Right lobe of liver (tissue), 6 donors: ENCODE data around the gene PRF1. TPM values are rescaled to one million over a fixed set of nuclear protein-coding genes. Genes with fewer than 3 reads are reported as not detected.

ENCODE experiments used
- ATAC-seq, 4 donors: fragments of 200-7000 bp; cut with Tn5 transposase; one replicate each; pipeline ENCODE4 v1.9.1; 2020; ENCODE audit warnings: mild to moderate bottlenecking in 4 of 4, moderate library complexity in 4 of 4
- DNase-seq, 3 donors: peaks; one replicate each; pipeline ENCODE4 v3.0.0-alpha.2; 2020
- H3K27ac ChIP-seq, 3 donors: fragments of 200-600 bp; one replicate each; pipeline ENCODE4 v1.8.0; 2022
- H3K27me3 ChIP-seq, 2 donors: fragments of 200-600 bp; one replicate each; pipeline ENCODE4 v1.8.0; 2022
- H3K36me3 ChIP-seq, 4 donors: fragments of 200-600 bp; sonication (generic) in 1 of 4; one replicate each; pipeline versions ENCODE4 v1.5.1 to v1.8.0; 2017 to 2022; ENCODE audit warnings: control low read depth in 1 of 4
- H3K4me1 ChIP-seq, 4 donors: fragments of 200-600 bp; sonication (generic) in 1 of 4; one replicate each; pipeline versions ENCODE4 v1.5.1 to v1.8.0; 2017 to 2022; ENCODE audit warnings: control low read depth in 1 of 4
- H3K4me3 ChIP-seq, 3 donors: fragments of 200-600 bp; one replicate each; pipeline ENCODE4 v1.8.0; 2022
- H3K9me3 ChIP-seq, 4 donors: fragments of 200-600 bp; sonication (generic) in 1 of 4; one replicate each; pipeline versions ENCODE4 v1.5.1 to v1.8.0; 2017 to 2022; ENCODE audit warnings: control low read depth in 1 of 4
- CTCF ChIP-seq, 4 donors: fragments of 200-600 bp in 3 of 4; fragments of 450-650 bp in 1 of 4; IDR thresholded peaks; one replicate each; pipeline versions ENCODE4 v1.5.1 to v1.8.0; 2016 to 2022; ENCODE audit warnings: antibody characterized with exemption in 4 of 4, mild to moderate bottlenecking in 2 of 4
- POLR2A ChIP-seq: fragments of 450-650 bp; IDR thresholded peaks from one replicate; pipeline ENCODE4 v1.6.1; 2017; ENCODE audit warnings: antibody characterized with exemption, mild to moderate bottlenecking
- WGBS: methylation state at CpG from one replicate; pipeline ENCODE4 v1.1.6; 2018; ENCODE audit warnings: low coverage, low lambda C conversion rate; ENCODE audit not compliant: insufficient coverage; ENCODE audit errors: missing lambda C conversion rate; 5-methylcytosine and 5-hydroxymethylcytosine counted together
- intact Hi-C, 2 donors: fragments of 100-400 bp; cut with DNase I; formaldehyde crosslinking; loops; one replicate each; pipeline versions ENCODE4 v1.11.2 to v1.14.1; 2022
- total RNA-seq, 6 experiments: library from RNA; depleted of rRNA in 2 of 6; stranded (reverse); fragments of >200 nt in 2 of 6; fragmentation: NEBNext Ultra II Directional in 3 of 6; extraction: Animal tissue kit (Norgen Biotek cat#: 25700) in 3 of 6; gene quantifications; one replicate each; pipeline versions ENCODE4 v1.1.0 to v1.2.4, GENCODE V29; 2016 to 2023
- donor health status: DM: no; HTN: yes; CAD: no.
- donor health status: DM: no; HTN: no; CAD: no.
- donor health status: DM: no; HTN: no; CAD: no.
- donor health status: DM: no; HTN: yes; CAD: no.
- donor health status: DM: no; HTN: yes; CAD: no.

The PRF1 gene
- total RNA-seq, 6 experiments from 2014 or later, result 1.7 to 6.5 (median 3.1) TPM

- Histone ChIP-seq H3K9me3 (no peaks in the 10 kb centered on the region), H3K4me3 (no peak overlapping the region), H3K27me3 (no peaks in the 10 kb centered on the region), H3K36me3 (no peaks in the 10 kb centered on the region), H3K27ac (no peak overlapping the region), H3K4me1 (no peaks in the 10 kb centered on the region)
- intact Hi-C loops, result no loop called here
- DNase-seq, result no peak
- no peak for ATAC-seq
- TF ChIP-seq CTCF (IDR thresholded peaks at IDR 0.05) (no peak), POLR2A (no peak)
- no CpG with 5 or more reads among the region's 3 CpGs for WGBS
These were observed 20.0 kb upstream of the PRF1 start for GRCh38 chr10:70622541-70622940.

GRCh38 chr10:70621503-70622078 is 19.1 kb upstream of the PRF1 start:
- no peaks in the 10 kb centered on the region for H3K36me3 ChIP-seq
- no peak for ATAC-seq
- no peak for DNase-seq
- no peak overlapping the region for H3K27ac ChIP-seq
- 40% methylated on average over 3 of the region's 4 CpGs for WGBS
- no peaks in the 10 kb centered on the region for H3K27me3 ChIP-seq
- TF ChIP-seq CTCF (IDR thresholded peaks at IDR 0.05), result no peak
- no peak for TF ChIP-seq POLR2A
- no peak overlapping the region for H3K4me3 ChIP-seq
- no peaks in the 10 kb centered on the region for H3K9me3 ChIP-seq
- no peaks in the 10 kb centered on the region for H3K4me1 ChIP-seq
- intact Hi-C loops, result no loop called here

GRCh38 chr10:70620020-70620289 is 17.4 kb upstream of the PRF1 start:
- ATAC-seq (no peak), DNase-seq (no peak)
- intact Hi-C loops, result no loop called here
- H3K36me3 ChIP-seq, result no peaks in the 10 kb centered on the region
- H3K27me3 ChIP-seq, result no peaks in the 10 kb centered on the region
- no peaks in the 10 kb centered on the region for H3K4me1 ChIP-seq
- no peaks in the 10 kb centered on the region for H3K9me3 ChIP-seq
- no peak overlapping the region for H3K4me3 ChIP-seq
- no peak overlapping the region for H3K27ac ChIP-seq
- no peak for TF ChIP-seq POLR2A
- no peak for TF ChIP-seq CTCF (IDR thresholded peaks at IDR 0.05)

DNA sequence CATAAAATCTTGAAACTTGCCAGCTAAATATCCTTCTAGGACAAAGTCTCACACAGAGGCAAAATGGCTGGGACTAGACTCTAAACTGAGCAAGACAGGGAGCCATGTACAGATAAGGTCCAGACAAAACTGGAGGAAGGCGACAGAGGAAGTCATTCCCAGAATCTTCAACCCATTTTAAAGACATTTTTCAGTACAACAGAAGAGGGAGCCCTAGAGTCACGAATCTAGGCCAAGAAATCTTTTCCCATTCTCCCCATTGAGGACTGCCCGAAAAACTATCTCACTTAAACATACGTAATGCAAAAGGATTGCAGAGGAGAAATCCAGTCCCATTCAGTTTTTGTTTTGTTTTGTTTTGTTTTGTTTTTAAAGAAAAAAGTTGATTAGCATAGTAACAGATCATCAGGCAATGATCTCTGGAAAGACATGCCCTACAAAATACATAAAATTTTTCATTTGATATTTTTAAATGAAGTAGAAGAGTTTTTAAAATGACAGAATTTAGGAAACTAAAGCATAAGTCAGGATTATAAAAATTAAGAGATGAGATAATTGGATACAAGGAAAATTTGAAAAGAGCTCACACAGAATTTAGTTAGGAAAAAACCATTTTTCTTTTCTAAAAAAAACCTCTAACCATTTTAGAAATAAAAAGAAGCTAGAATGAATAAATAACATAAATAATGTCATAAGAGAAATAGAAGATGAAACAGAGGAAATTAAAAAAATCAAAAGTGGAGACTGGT is 16.9 kb upstream of the PRF1 start:
- no peak overlapping the region for H3K4me3 ChIP-seq
- intact Hi-C loops, result no loop called here
- H3K9me3 ChIP-seq, result no peaks in the 10 kb centered on the region
- H3K4me1 ChIP-seq, result no peaks in the 10 kb centered on the region
- WGBS, result 43% methylated on average over 4 of the region's 4 CpGs
- no peaks in the 10 kb centered on the region for H3K27me3 ChIP-seq
- no peak overlapping the region for H3K27ac ChIP-seq
- no peaks in the 10 kb centered on the region for H3K36me3 ChIP-seq
- ATAC-seq (no peak), DNase-seq (no peak)
- TF ChIP-seq POLR2A, result no peak
- peak in 3 of 4 donors; percentile 10 to 34 (median 16) for TF ChIP-seq CTCF (IDR thresholded peaks at IDR 0.05)

DNA sequence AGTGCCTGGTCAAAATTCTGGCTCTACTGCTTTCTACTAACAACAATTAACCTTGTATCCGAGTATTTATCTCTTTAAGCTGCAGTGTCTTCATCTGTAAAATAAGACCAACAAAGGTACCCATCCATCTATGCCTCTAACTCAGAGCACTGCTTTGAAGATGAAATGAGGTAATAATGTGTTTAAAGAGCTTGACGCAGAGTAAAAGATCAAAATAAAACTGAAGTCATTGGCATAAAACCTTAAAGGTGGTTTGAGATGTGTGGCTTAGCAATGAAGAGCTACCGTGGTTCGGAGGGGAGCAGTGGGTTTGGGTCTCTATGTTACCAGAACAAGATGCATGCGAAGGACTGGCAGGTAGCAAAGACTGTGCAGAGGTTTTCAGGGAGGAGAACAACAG is 16.1 kb upstream of the PRF1 start:
- DNase-seq (no peak), ATAC-seq (no peak)
- 65% methylated on average over 5 of the region's 5 CpGs for WGBS
- Histone ChIP-seq H3K4me3 (no peak overlapping the region), H3K9me3 (no peaks in the 10 kb centered on the region), H3K27ac (no peak overlapping the region), H3K4me1 (no peaks in the 10 kb centered on the region), H3K36me3 (no peaks in the 10 kb centered on the region), H3K27me3 (no peaks in the 10 kb centered on the region)
- no peak for TF ChIP-seq POLR2A
- TF ChIP-seq CTCF (IDR thresholded peaks at IDR 0.05), result no peak
- intact Hi-C loops, result no loop called here
